Tibial artery (tissue), 4 donors: ENCODE data around the gene CYSTM1.
A peak's percentile ranks its signal among the peaks of the same experiment; 100 is the strongest.

Experiments used
- DNase-seq, 2 donors: peaks; one replicate each; pipeline ENCODE4 v3.0.0-alpha.2; 2019
- H3K27ac ChIP-seq, 2 donors: fragments of 200-600 bp; sonication (generic) in 1 of 2; 1 replicate in 1 of 2; 2 replicates in 1 of 2; pipeline ENCODE4 v1.5.1; 2018 to 2019; ENCODE audit warnings: mild to moderate bottlenecking in 1 of 2
- H3K27me3 ChIP-seq, 2 donors: fragments of 200-600 bp; sonication (generic) in 1 of 2; one replicate each; pipeline versions ENCODE4 v1.5.1 to v1.6.0; 2016 to 2019
- H3K36me3 ChIP-seq, 3 donors: fragments of 200-600 bp; sonication (generic) in 2 of 3; one replicate each; pipeline ENCODE4 v1.5.1; 2016 to 2019; ENCODE audit warnings: mild to moderate bottlenecking in 2 of 3
- H3K4me1 ChIP-seq, 4 donors: fragments of 200-600 bp; sonication (generic) in 2 of 4; 1 replicate in 3 of 4; 2 replicates in 1 of 4; pipeline ENCODE4 v1.5.1; 2016 to 2019
- H3K4me3 ChIP-seq, 2 donors: fragments of 200-600 bp; sonication (generic) in 1 of 2; 1 replicate in 1 of 2; 2 replicates in 1 of 2; pipeline ENCODE4 v1.5.1; 2018 to 2019; ENCODE audit warnings: mild to moderate bottlenecking in 2 of 2
- H3K9me3 ChIP-seq, 3 donors: fragments of 200-600 bp; sonication (generic) in 1 of 3; one replicate each; pipeline ENCODE4 v1.5.1; 2016 to 2019
- intact Hi-C: fragments of 100-400 bp; cut with DNase I; formaldehyde crosslinking; loops from one replicate; pipeline ENCODE4 v1.15.0; 2023; ENCODE audit warnings: low total_unique reads
- TF ChIP-seq, protein P1 (sequence below), 2 experiments: fragments of 200-600 bp in 1 of 2; fragments of 450-650 bp in 1 of 2; IDR thresholded peaks; one replicate each; pipeline ENCODE4 v1.5.1; 2017 to 2019; ENCODE audit warnings: antibody characterized with exemption in 2 of 2, mild to moderate bottlenecking in 1 of 2, moderate library complexity in 1 of 2

Gene CYSTM1

DNA sequence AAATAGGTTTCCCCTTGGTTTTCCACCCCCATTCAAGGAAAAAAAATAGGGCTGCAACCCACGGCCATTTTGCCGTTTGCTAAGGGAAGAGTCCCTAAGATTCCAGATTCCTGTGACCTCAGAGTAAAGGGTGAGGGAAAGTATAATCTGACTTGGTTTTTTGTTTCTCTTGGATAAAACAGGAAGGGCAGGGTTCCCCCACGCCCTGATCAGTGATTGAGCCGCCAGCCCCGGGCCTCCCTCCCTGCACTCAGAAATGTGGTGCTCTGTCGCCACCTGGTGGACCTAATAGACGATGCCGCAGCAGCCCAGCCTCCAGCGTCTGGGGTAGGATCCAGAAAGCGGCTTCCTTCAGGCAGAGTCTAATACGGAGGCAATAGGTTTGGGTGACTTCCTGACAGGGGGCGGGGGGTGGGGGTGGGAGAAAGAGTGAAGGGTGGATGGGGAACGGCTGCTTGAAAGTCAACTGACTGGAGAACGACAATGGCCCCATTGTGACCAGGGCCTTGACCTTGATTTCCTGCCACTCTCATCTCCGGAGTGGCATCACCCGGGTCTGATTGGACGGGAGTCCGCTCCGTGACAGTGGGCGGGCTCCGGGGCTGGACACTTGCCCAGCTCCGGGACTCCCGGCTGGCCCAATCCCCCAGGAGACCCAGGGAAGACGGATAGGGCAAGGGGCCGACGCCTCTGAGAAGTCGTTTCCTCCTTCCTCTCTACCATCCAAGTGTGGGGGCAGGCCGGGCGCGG lies 17.8 kb upstream of the CYSTM1 start:
- Histone ChIP-seq H3K27ac (no peak overlapping the region), H3K9me3 (no peaks in the 10 kb centered on the region), H3K4me3 (peak overlapping the region; percentile 7 to 50), H3K27me3 (no peaks in the 10 kb centered on the region), H3K4me1 (peaks cover 0 to 20% (median 4%) of the 10 kb centered on the region in 4 donors), H3K36me3 (no peaks in the 10 kb centered on the region)
- intact Hi-C loops = loop anchor here (2.0 to 10.0 kb wide), 2 partner anchors 52 to 84 kb away; no protein-coding TSS in a partner anchor
- TF ChIP-seq, protein P1, sequence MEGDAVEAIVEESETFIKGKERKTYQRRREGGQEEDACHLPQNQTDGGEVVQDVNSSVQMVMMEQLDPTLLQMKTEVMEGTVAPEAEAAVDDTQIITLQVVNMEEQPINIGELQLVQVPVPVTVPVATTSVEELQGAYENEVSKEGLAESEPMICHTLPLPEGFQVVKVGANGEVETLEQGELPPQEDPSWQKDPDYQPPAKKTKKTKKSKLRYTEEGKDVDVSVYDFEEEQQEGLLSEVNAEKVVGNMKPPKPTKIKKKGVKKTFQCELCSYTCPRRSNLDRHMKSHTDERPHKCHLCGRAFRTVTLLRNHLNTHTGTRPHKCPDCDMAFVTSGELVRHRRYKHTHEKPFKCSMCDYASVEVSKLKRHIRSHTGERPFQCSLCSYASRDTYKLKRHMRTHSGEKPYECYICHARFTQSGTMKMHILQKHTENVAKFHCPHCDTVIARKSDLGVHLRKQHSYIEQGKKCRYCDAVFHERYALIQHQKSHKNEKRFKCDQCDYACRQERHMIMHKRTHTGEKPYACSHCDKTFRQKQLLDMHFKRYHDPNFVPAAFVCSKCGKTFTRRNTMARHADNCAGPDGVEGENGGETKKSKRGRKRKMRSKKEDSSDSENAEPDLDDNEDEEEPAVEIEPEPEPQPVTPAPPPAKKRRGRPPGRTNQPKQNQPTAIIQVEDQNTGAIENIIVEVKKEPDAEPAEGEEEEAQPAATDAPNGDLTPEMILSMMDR (IDR thresholded peaks at IDR 0.05) = peak; percentile 88 to 94
- peak; percentile 87 to 90 for DNase-seq

DNA sequence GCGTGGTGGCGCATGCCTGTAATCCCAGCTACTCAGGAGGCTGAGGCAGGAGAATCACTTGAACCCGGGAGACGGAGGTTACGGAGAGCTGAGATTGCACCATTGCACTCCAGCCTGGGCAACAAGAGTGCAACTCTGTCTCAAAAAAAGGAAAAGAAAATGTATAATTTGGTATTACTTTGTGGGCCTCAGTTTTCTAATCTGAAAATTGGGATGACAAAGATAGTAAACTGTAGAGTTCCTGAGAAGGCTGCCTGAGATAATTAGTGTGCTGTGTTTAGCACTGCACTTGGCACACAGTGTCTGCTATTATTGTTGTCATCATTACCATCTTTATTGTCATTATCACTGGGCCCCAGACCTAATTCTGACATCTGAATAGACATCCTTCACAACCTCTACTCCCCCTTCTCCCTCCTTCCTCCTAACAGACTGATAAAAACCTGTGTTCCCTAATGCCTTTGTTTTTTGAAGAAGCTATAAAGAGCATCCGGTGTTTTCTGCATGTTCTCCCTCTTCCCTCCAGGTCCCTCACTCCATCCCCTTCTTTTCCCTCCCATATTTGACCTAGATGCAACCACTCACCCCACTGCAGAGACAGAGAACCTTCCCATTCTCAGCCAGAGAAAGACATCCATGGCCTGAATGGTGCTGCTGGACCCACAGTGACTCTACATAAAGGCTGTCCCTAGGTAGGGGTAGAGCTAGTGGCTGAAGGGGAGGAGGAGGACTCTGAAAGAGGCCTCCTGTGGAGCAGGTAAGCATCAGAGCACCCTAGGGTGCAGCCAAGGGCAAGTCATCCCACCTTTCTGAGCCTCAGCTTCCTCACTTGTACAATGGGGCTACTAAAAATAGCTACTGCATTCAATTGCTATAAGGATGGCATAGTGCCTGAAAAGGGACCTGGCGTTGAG lies 15.7 kb upstream of the CYSTM1 start:
- intact Hi-C loops = loop anchor here (10.0 kb wide), 1 partner anchor 54 kb away; no protein-coding TSS in a partner anchor
- H3K27ac ChIP-seq = no peak overlapping the region
- no peaks in the 10 kb centered on the region for H3K9me3 ChIP-seq
- TF ChIP-seq, protein P1 (IDR thresholded peaks at IDR 0.05) = no peak
- peaks cover 0 to 15% (median 4%) of the 10 kb centered on the region in 4 donors for H3K4me1 ChIP-seq
- no peak overlapping the region for H3K4me3 ChIP-seq
- no peaks in the 10 kb centered on the region for H3K27me3 ChIP-seq
- DNase-seq = no peak
- no peaks in the 10 kb centered on the region for H3K36me3 ChIP-seq

DNA sequence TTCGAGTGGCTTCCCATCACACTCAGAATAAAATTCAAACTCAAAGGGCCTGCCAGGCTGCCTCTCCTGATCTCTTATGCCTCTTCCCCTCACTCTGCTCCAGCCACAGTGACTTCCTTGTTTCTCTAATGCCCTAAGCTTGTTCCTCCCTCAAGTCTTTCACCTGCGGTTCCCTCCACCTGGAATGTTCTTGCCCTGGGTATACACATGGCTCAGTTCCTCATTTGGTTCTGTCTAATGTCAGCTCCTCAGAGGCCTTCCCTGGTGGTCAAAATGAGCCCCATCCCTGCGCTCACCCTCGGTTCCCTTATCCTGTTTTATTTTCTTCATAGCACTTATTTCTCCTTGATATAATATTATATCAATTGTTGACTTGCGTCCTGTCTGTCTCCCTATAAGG lies 12.7 kb upstream of the CYSTM1 start:
- no peak overlapping the region for H3K27ac ChIP-seq

DNA sequence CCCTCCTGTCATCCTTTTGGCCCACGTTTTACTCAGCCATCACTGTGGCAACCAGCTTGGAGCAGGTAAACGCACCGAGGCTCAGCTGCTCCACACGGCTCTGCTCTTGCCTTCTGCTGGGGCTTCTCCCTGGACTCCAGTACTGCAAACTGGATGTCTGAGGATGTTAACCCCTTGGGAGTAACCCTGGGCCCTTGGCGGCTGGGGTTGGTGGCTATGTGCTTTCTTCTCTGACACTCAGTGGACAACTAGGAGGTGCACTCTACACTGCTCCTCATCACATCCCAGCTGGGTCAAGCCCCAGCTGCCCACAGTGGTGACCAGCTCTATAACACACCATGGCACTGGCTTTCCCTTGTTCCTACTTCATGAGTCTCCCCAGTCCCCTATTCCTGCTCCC lies 12.2 kb upstream of the CYSTM1 start:
- intact Hi-C loops = no loop called here

More for the DNA sequence above, 12.7 kb upstream of the CYSTM1 start:
- Histone ChIP-seq H3K27me3 (no peaks in the 10 kb centered on the region), H3K4me1 (peaks cover 0 to 5% (median 3%) of the 10 kb centered on the region in 4 donors), H3K9me3 (no peaks in the 10 kb centered on the region), H3K36me3 (no peaks in the 10 kb centered on the region), H3K4me3 (no peak overlapping the region)
- TF ChIP-seq, protein P1 (IDR thresholded peaks at IDR 0.05) = no peak
- intact Hi-C loops = no loop called here
- DNase-seq = peak in 1 of 2 donors; percentile 16

More for the DNA sequence above, 12.2 kb upstream of the CYSTM1 start:
- Histone ChIP-seq H3K27me3 (no peaks in the 10 kb centered on the region), H3K9me3 (no peaks in the 10 kb centered on the region), H3K4me3 (no peak overlapping the region), H3K27ac (no peak overlapping the region), H3K4me1 (peaks cover 0 to under 1% (median 0%) of the 10 kb centered on the region in 4 donors), H3K36me3 (no peaks in the 10 kb centered on the region)
- TF ChIP-seq, protein P1 (IDR thresholded peaks at IDR 0.05) = no peak
- peak in 1 of 2 donors; percentile 45 for DNase-seq
